Body of pancreas (tissue), 4 donors: ENCODE results near the gene LFNG. TPM values are rescaled to one million over a fixed set of nuclear protein-coding genes. Genes with fewer than 3 reads are reported as not detected.
"Not testable (repeated sequence)": the region's sequence is repeated elsewhere in the genome, so short reads cannot be mapped to it uniquely, and the experiment has no call there.

Source experiments
- ATAC-seq: fragments of 150-250 bp; one replicate; pipeline ENCODE4 v1.9.1; 2016
- DNase-seq, 4 donors: peaks; one replicate each; pipeline ENCODE4 v3.0.0-alpha.2; 2019
- H3K27ac ChIP-seq, 4 donors: fragments of 200-600 bp; sonication (generic); 1 replicate in 3 of 4; 2 replicates in 1 of 4; pipeline versions ENCODE4 v1.5.1 to v1.6.1; 2016 to 2019; ENCODE audit warnings: mild to moderate bottlenecking in 1 of 4, mixed read lengths in 1 of 4, moderate library complexity in 1 of 4
- H3K27me3 ChIP-seq, 2 donors: fragments of 200-600 bp; sonication (generic); one replicate each; pipeline ENCODE4 v1.6.0; 2016; ENCODE audit warnings: mild to moderate bottlenecking in 1 of 2
- H3K36me3 ChIP-seq, 2 donors: fragments of 200-600 bp; sonication (generic); replicated peaks in 1 of 2; 2 replicates each; pipeline ENCODE4 v1.5.1; 2016; ENCODE audit warnings: low read depth in 2 of 2; ENCODE audit not compliant: insufficient read depth in 1 of 2
- H3K4me1 ChIP-seq: fragments of 200-600 bp; sonication (generic); one replicate; pipeline ENCODE4 v1.6.0; 2016
- H3K4me3 ChIP-seq, 2 donors: fragments of 200-600 bp; sonication (generic); 1 replicate in 1 of 2; 2 replicates in 1 of 2; pipeline ENCODE4 v1.5.1; 2016 to 2019
- H3K9me3 ChIP-seq, 3 donors: fragments of 200-600 bp; sonication (generic); 1 replicate in 2 of 3; 2 replicates in 1 of 3; pipeline ENCODE4 v1.5.1; 2016
- CTCF ChIP-seq, 7 experiments: fragments of 450-650 bp in 4 of 7; fragments of 200-600 bp in 3 of 7; sonication (generic) in 3 of 7; IDR thresholded peaks; one replicate each; pipeline ENCODE4 v1.5.1; 2016 to 2019; ENCODE audit warnings: antibody characterized with exemption in 7 of 7
- POLR2A ChIP-seq, 3 donors: fragments of 450-650 bp; IDR thresholded peaks; one replicate each; pipeline ENCODE4 v1.6.1; 2016; ENCODE audit warnings: antibody characterized with exemption in 3 of 3, mild to moderate bottlenecking in 2 of 3
- WGBS, 2 donors: methylation state at CpG; one replicate each; pipeline ENCODE4 v1.1.5; 2017; 5-methylcytosine and 5-hydroxymethylcytosine counted together
- intact Hi-C: fragments of 100-400 bp; cut with DNase I; formaldehyde crosslinking; loops from one replicate; pipeline ENCODE4 v1.15.1; 2023
- total RNA-seq, 2 donors: library from RNA; depleted of rRNA; stranded (reverse); fragments of >200 nt; gene quantifications; one replicate each; pipeline ENCODE4 v1.1.0, GENCODE V29; 2016

Gene LFNG
- total RNA-seq, 2 donors from 2014 or later = 47.8 to 142 TPM

- no peak for TF ChIP-seq POLR2A (IDR thresholded peaks at IDR 0.05)
- no peak for TF ChIP-seq CTCF (IDR thresholded peaks at IDR 0.05)
Measured at GRCh38 chr7:2530071-2530987, 10.8 kb downstream of the LFNG start.

GRCh38 chr7:2530994-2531795 is 11.6 kb downstream of the LFNG start:
- 27% methylated on average over 38 of the region's 43 CpGs; no CpG with 5 or more reads in 1 of the 2 donors for WGBS, 2 donors
- peak; percentile 29 for ATAC-seq
- peak in 1 of 3 donors; percentile 37 for TF ChIP-seq POLR2A (IDR thresholded peaks at IDR 0.05)
- intact Hi-C loops, H3K9me3 ChIP-seq, H3K27me3 ChIP-seq, H3K4me3 ChIP-seq, H3K36me3 ChIP-seq: not testable (repeated sequence)
- Histone ChIP-seq H3K27ac (peak overlapping the region; percentile 72 to 96 (median 90)), H3K4me1 (peaks cover 55% of the 10 kb centered on the region)
- peak in 3 of 4 donors; percentile 49 to 69 (median 65) for DNase-seq

More at GRCh38 chr7:2530071-2530987, 10.8 kb downstream of the LFNG start:
- intact Hi-C loops = no loop called here
- H3K9me3 ChIP-seq = no peaks in the 10 kb centered on the region
- peak overlapping the region; percentile 72 to 96 (median 90) for H3K27ac ChIP-seq
- H3K4me3 ChIP-seq = no peak overlapping the region
- H3K27me3 ChIP-seq = no peaks in the 10 kb centered on the region
- 50 to 84% methylated on average over 9 to 15 of the region's 16 CpGs for WGBS, 2 donors
- ATAC-seq (peak; percentile 17), DNase-seq (peak; percentile 50 to 67 (median 59))
- peaks cover 64% of the 10 kb centered on the region for H3K4me1 ChIP-seq
- no peaks in the 10 kb centered on the region for H3K36me3 ChIP-seq

- H3K36me3 ChIP-seq, H3K9me3 ChIP-seq, H3K4me3 ChIP-seq, H3K27me3 ChIP-seq, intact Hi-C loops: not testable (repeated sequence)
- peak; percentile 47 for ATAC-seq
- Histone ChIP-seq H3K4me1 (peaks cover 49% of the 10 kb centered on the region), H3K27ac (peak overlapping the region; percentile 72 to 96 (median 90))
- 11 to 34% methylated on average over 7 to 13 of the region's 17 CpGs for WGBS, 2 donors
- DNase-seq = peak in 2 of 4 donors; percentile 50
Measured at GRCh38 chr7:2531796-2532110, 12.2 kb downstream of the LFNG start.

- intact Hi-C loops, H3K36me3 ChIP-seq, H3K9me3 ChIP-seq, H3K27me3 ChIP-seq, H3K4me3 ChIP-seq, ATAC-seq, H3K27ac ChIP-seq: not testable (repeated sequence)
- DNase-seq = peak in 1 of 4 donors; percentile 21
- WGBS, 2 donors = 66 to 76% methylated on average over 6 to 15 of the region's 15 CpGs
- H3K4me1 ChIP-seq = peaks cover 44% of the 10 kb centered on the region
Measured at GRCh38 chr7:2532199-2532772, 12.7 kb downstream of the LFNG start.

- ATAC-seq, H3K36me3 ChIP-seq, H3K9me3 ChIP-seq, H3K4me3 ChIP-seq, H3K27me3 ChIP-seq, H3K27ac ChIP-seq, intact Hi-C loops: not testable (repeated sequence)
- WGBS, 2 donors = 66% methylated on average over 7 of the region's 8 CpGs; no CpG with 5 or more reads in 1 of the 2 donors
- peaks cover 39% of the 10 kb centered on the region for H3K4me1 ChIP-seq
- peak in 1 of 4 donors; percentile 21 for DNase-seq
Measured at GRCh38 chr7:2532816-2533215, 13.2 kb downstream of the LFNG start.

- H3K9me3 ChIP-seq, DNase-seq, H3K4me3 ChIP-seq, ATAC-seq, intact Hi-C loops, H3K27me3 ChIP-seq, H3K27ac ChIP-seq, H3K36me3 ChIP-seq: not testable (repeated sequence)
- 35 to 51% methylated on average over 3 to 5 of the region's 8 CpGs for WGBS, 2 donors
- H3K4me1 ChIP-seq = peaks cover 31% of the 10 kb centered on the region
Measured at GRCh38 chr7:2533566-2533965, 14.0 kb downstream of the LFNG start.

- H3K27me3 ChIP-seq, H3K4me3 ChIP-seq, DNase-seq, H3K9me3 ChIP-seq, ATAC-seq, intact Hi-C loops, H3K36me3 ChIP-seq, H3K27ac ChIP-seq: not testable (repeated sequence)
- peaks cover 25% of the 10 kb centered on the region for H3K4me1 ChIP-seq
- WGBS, 2 donors = 93% methylated on average over 3 of the region's 34 CpGs; no CpG with 5 or more reads in 1 of the 2 donors
Measured at GRCh38 chr7:2534214-2534613, 14.6 kb downstream of the LFNG start.

- WGBS, 2 donors = 37 to 68% methylated on average over 2 to 17 of the region's 19 CpGs
- DNase-seq, H3K27ac ChIP-seq, H3K4me3 ChIP-seq, H3K4me1 ChIP-seq, ATAC-seq, H3K36me3 ChIP-seq, H3K9me3 ChIP-seq, intact Hi-C loops, H3K27me3 ChIP-seq: not testable (repeated sequence)
Measured at GRCh38 chr7:2535872-2536627, 16.5 kb downstream of the LFNG start.
